OCI-LY3 (cell line): ENCODE results near the gene COL27A1.

Source experiments
- H2AFZ ChIP-seq: fragments of 200-600, 300-600 bp; shearing (Covaris generic); 2 replicates; pipeline ENCODE4 v1.6.0; 2014; ENCODE audit warnings: antibody characterized with exemption, low read depth, low read length
- H3K27ac ChIP-seq: fragments of 200-600, 300-600 bp; sonication (generic); 2 replicates; pipeline ENCODE4 v1.5.1; 2014; ENCODE audit warnings: mild to moderate bottlenecking, low read length, moderate library complexity, mixed read lengths
- H3K27me3 ChIP-seq: fragments of 200-600, 300-600 bp; sonication (generic); 2 replicates; pipeline ENCODE4 v1.6.1; 2014; ENCODE audit warnings: low read depth, low read length, mixed read lengths
- H3K36me3 ChIP-seq: fragments of 200-600, 300-600 bp; sonication (generic); replicated peaks from 2 replicates; pipeline ENCODE3; 2014; ENCODE audit warnings: low read depth, low read length, mixed read lengths
- H3K4me1 ChIP-seq: fragments of 300-600, 200-600 bp; sonication (generic); 2 replicates; pipeline ENCODE4 v1.6.1; 2014; ENCODE audit warnings: low read length, mixed read lengths
- H3K4me2 ChIP-seq: fragments of 200-600, 300-600 bp; sonication (generic); 2 replicates; pipeline ENCODE4 v1.6.1; 2014; ENCODE audit warnings: low read length, mixed read lengths
- H3K4me3 ChIP-seq: fragments of 300-600, 200-600 bp; sonication (generic); 2 replicates; pipeline ENCODE4 v1.5.1; 2014; ENCODE audit warnings: antibody characterized with exemption, mild to moderate bottlenecking, low read length, moderate library complexity
- H3K79me2 ChIP-seq: fragments of 300-600, 200-600 bp; shearing (Covaris generic); 2 replicates; pipeline ENCODE4 v1.6.1; 2014; ENCODE audit warnings: mild to moderate bottlenecking, low read length, mixed read lengths
- H3K9ac ChIP-seq: fragments of 300-600, 200-600 bp; shearing (Covaris generic); 2 replicates; pipeline ENCODE4 v1.6.0; 2014; ENCODE audit warnings: mild to moderate bottlenecking, low read length, moderate library complexity
- H3K9me3 ChIP-seq: fragments of 200-600, 300-600 bp; shearing (Covaris generic); 2 replicates; pipeline ENCODE4 v1.6.1; 2014; ENCODE audit warnings: low read length, mixed read lengths; ENCODE audit not compliant: insufficient read depth
- H4K20me1 ChIP-seq: fragments of 200-600, 300-600 bp; sonication (generic); 2 replicates; pipeline ENCODE4 v1.6.1; 2016; ENCODE audit warnings: low read length, mixed read lengths; ENCODE audit not compliant: insufficient read depth
- EZH2phosphoT487 ChIP-seq: fragments of 200-600 bp; shearing (Covaris generic); IDR thresholded peaks from 2 replicates; pipeline ENCODE4 v1.6.1; 2018; ENCODE audit warnings: antibody characterized with exemption, mixed run types, low read depth
- TF ChIP-seq, protein P1 (sequence below): fragments of 200-600, 300-600 bp; sonication (generic); IDR thresholded peaks from 2 replicates; pipeline ENCODE4 v1.5.1; 2014; ENCODE audit warnings: antibody characterized with exemption, low read length, low read depth

The COL27A1 gene

DNA sequence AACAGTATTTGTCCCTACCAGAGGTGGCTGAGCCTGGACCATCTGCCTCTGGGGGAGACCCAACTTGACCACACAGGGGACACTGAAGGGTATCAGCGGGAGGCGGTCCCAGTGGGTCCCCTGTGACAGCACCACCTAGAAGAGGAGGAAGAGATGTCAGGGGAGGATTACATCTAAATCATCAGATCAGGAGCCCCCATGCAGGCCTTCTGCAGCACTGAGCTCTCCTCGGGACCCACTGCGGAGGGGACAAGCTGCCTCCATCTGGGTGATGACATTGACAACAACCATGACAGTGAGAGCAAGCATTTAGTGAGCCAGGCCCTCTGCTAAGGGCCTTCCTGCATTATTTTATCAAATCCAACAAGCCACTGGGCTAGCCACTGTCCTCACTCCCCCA, 186.7 kb downstream of the COL27A1 start:
- no peaks in the 10 kb centered on the region for H3K79me2 ChIP-seq
- H3K36me3 ChIP-seq, result peaks cover 88% of the 10 kb centered on the region
- H4K20me1 ChIP-seq, result peaks cover 7% of the 10 kb centered on the region; the same call in 1 of the 2 replicates
- no peak overlapping the region for H3K4me3 ChIP-seq
- H3K9ac ChIP-seq, result no peak overlapping the region
- TF ChIP-seq EZH2phosphoT487, result no peak
- TF ChIP-seq, protein P1, sequence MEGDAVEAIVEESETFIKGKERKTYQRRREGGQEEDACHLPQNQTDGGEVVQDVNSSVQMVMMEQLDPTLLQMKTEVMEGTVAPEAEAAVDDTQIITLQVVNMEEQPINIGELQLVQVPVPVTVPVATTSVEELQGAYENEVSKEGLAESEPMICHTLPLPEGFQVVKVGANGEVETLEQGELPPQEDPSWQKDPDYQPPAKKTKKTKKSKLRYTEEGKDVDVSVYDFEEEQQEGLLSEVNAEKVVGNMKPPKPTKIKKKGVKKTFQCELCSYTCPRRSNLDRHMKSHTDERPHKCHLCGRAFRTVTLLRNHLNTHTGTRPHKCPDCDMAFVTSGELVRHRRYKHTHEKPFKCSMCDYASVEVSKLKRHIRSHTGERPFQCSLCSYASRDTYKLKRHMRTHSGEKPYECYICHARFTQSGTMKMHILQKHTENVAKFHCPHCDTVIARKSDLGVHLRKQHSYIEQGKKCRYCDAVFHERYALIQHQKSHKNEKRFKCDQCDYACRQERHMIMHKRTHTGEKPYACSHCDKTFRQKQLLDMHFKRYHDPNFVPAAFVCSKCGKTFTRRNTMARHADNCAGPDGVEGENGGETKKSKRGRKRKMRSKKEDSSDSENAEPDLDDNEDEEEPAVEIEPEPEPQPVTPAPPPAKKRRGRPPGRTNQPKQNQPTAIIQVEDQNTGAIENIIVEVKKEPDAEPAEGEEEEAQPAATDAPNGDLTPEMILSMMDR, result no peak
- H3K9me3 ChIP-seq, result no peaks in the 10 kb centered on the region
- H3K4me2 ChIP-seq, result no peak overlapping the region
- H3K27me3 ChIP-seq, result no peaks in the 10 kb centered on the region
- peaks cover 14% of the 10 kb centered on the region for H3K4me1 ChIP-seq
- H2AFZ ChIP-seq, result no peak overlapping the region
- no peak overlapping the region for H3K27ac ChIP-seq

GRCh38 chr9:114342755-114343440, 187.6 kb downstream of the COL27A1 start:
- Histone ChIP-seq H2AFZ (no peak overlapping the region), H3K4me2 (no peak overlapping the region), H3K4me3 (no peak overlapping the region), H3K79me2 (no peaks in the 10 kb centered on the region), H4K20me1 (peaks cover 7% of the 10 kb centered on the region; the same call in 1 of the 2 replicates), H3K4me1 (peaks cover 14% of the 10 kb centered on the region), H3K27me3 (no peaks in the 10 kb centered on the region), H3K9ac (no peak overlapping the region), H3K36me3 (peaks cover 87% of the 10 kb centered on the region), H3K9me3 (no peaks in the 10 kb centered on the region), H3K27ac (no peak overlapping the region)
- no peak for TF ChIP-seq EZH2phosphoT487
- TF ChIP-seq, protein P1, result no peak

GRCh38 chr9:114343471-114344187, 188.3 kb downstream of the COL27A1 start:
- TF ChIP-seq, protein P1, result no peak
- no peak for TF ChIP-seq EZH2phosphoT487
- Histone ChIP-seq H3K27ac (no peak overlapping the region), H3K4me2 (no peak overlapping the region), H3K4me1 (peaks cover 18% of the 10 kb centered on the region), H4K20me1 (peaks cover 7% of the 10 kb centered on the region; the same call in 1 of the 2 replicates), H3K9me3 (no peaks in the 10 kb centered on the region), H3K27me3 (no peaks in the 10 kb centered on the region), H3K36me3 (peaks cover 87% of the 10 kb centered on the region), H3K9ac (no peak overlapping the region), H3K4me3 (no peak overlapping the region), H3K79me2 (peaks cover 5% of the 10 kb centered on the region; the same call in 1 of the 2 replicates), H2AFZ (no peak overlapping the region)

GRCh38 chr9:114344188-114344566, 188.8 kb downstream of the COL27A1 start:
- peaks cover 6% of the 10 kb centered on the region; the same call in 1 of the 2 replicates for H4K20me1 ChIP-seq
- H3K4me2 ChIP-seq, result no peak overlapping the region
- H3K4me3 ChIP-seq, result no peak overlapping the region
- H3K27me3 ChIP-seq, result no peaks in the 10 kb centered on the region
- H3K9ac ChIP-seq, result no peak overlapping the region
- H3K36me3 ChIP-seq, result peaks cover 86% of the 10 kb centered on the region
- H3K4me1 ChIP-seq, result peaks cover 23% of the 10 kb centered on the region
- H3K79me2 ChIP-seq, result peaks cover 6% of the 10 kb centered on the region; the same call in 1 of the 2 replicates
- TF ChIP-seq, protein P1, result no peak
- no peak for TF ChIP-seq EZH2phosphoT487
- H3K9me3 ChIP-seq, result no peaks in the 10 kb centered on the region
- H3K27ac ChIP-seq, result no peak overlapping the region
- H2AFZ ChIP-seq, result no peak overlapping the region
